WTC11 (cell line): ENCODE data around the gene ELN.

ENCODE experiments used
- AFF4 ChIP-seq: sonication (generic); formaldehyde crosslinking; IDR thresholded peaks from 2 replicates; pipeline ENCODE4 v1.8.1; 2023; ENCODE audit warnings: mild to moderate bottlenecking, missing genetic modification reagents, borderline replicate concordance
- ATF1 ChIP-seq: sonication (generic); formaldehyde crosslinking; IDR thresholded peaks from 2 replicates; pipeline ENCODE4 v1.8.1; 2023; ENCODE audit warnings: mild to moderate bottlenecking, moderate library complexity, missing genetic modification reagents
- CBFB ChIP-seq: sonication (generic); formaldehyde crosslinking; IDR thresholded peaks from 2 replicates; pipeline ENCODE4 v1.8.1; 2022; ENCODE audit warnings: mild to moderate bottlenecking, low read depth, missing genetic modification reagents
- CTCF ChIP-seq: fragments of 200-600 bp; IDR thresholded peaks from 2 replicates; pipeline ENCODE4 v1.8.0; 2022; ENCODE audit warnings: antibody characterized with exemption
- ELF4 ChIP-seq: sonication (generic); formaldehyde crosslinking; IDR thresholded peaks from 2 replicates; pipeline ENCODE4 v1.8.1; 2022; ENCODE audit warnings: low read depth, mild to moderate bottlenecking, moderate library complexity, missing genetic modification reagents
- MYBL2 ChIP-seq: sonication (generic); formaldehyde crosslinking; IDR thresholded peaks from 2 replicates; pipeline ENCODE4 v1.8.1; 2023; ENCODE audit warnings: mild to moderate bottlenecking, moderate library complexity, missing genetic modification reagents
- NFATC4 ChIP-seq: fragments of 250-450 bp; sonication (Bioruptor Pico); IDR thresholded peaks from 2 replicates; pipeline ENCODE4 v1.9.0; 2021; ENCODE audit warnings: mild to moderate bottlenecking
- NR1H2 ChIP-seq: sonication (generic); formaldehyde crosslinking; IDR thresholded peaks from 2 replicates; pipeline ENCODE4 v1.9.0; 2021; ENCODE audit warnings: mild to moderate bottlenecking, moderate library complexity, missing genetic modification reagents
- TCF7 ChIP-seq: sonication (generic); formaldehyde crosslinking; IDR thresholded peaks from 2 replicates; pipeline ENCODE4 v1.8.0; 2022; ENCODE audit warnings: mild to moderate bottlenecking, low read depth, missing genetic modification reagents, moderate library complexity
- USF1 ChIP-seq: sonication (generic); formaldehyde crosslinking; IDR thresholded peaks from 2 replicates; pipeline ENCODE4 v1.8.0; 2022; ENCODE audit warnings: mild to moderate bottlenecking, missing genetic modification reagents
- ZNF532 ChIP-seq: fragments of 250-450 bp; sonication (Bioruptor Pico); IDR thresholded peaks from 2 replicates; pipeline ENCODE4 v1.9.0; 2021; ENCODE audit warnings: mild to moderate bottlenecking, borderline replicate concordance
- TF ChIP-seq, protein P1 (sequence below): sonication (generic); formaldehyde crosslinking; IDR thresholded peaks from 2 replicates; pipeline ENCODE4 v1.8.0; 2022; ENCODE audit warnings: missing genetic modification reagents
- TF ChIP-seq, protein P2 (sequence below): sonication (generic); formaldehyde crosslinking; conservative IDR thresholded peaks from 2 replicates; pipeline ENCODE4 v1.8.1; 2022; ENCODE audit warnings: mild to moderate bottlenecking, missing genetic modification reagents
- TF ChIP-seq, protein P3 (sequence below): sonication (generic); formaldehyde crosslinking; IDR thresholded peaks from 2 replicates; pipeline ENCODE4 v1.8.1; 2023; ENCODE audit warnings: mild to moderate bottlenecking, missing genetic modification reagents, moderate library complexity

DNA sequence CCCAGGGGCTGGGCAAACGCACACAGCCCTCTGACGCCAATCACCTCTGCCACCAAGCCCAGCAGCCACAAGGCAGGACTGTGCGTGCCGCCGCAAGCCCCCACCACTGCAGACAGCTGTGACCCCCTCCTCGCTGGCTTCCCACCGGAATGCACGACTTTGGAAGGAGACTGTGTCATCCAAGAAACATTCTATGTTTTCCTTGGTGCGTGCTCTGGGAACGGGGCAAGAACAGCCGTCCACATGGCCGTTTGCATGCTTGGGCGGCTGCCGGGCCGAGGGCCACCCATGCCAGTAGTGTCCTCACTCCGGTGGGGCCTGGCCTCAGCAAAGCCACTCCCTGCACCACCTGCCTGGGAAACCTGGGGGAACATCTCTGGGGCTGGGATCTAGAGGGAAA, 17.6 kb upstream of the ELN start:
- TF ChIP-seq CBFB (CRISPR knock-in tag) (no peak), CTCF (no peak), NFATC4 (CRISPR knock-in tag) (no peak), ELF4 (CRISPR knock-in tag) (no peak), MYBL2 (CRISPR knock-in tag) (no peak), ZNF532 (CRISPR knock-in tag) (no peak), USF1 (CRISPR knock-in tag) (no peak), AFF4 (no peak), ATF1 (CRISPR knock-in tag) (no peak), NR1H2 (CRISPR knock-in tag) (no peak), TCF7 (CRISPR knock-in tag) (no peak)
- TF ChIP-seq, protein P1, sequence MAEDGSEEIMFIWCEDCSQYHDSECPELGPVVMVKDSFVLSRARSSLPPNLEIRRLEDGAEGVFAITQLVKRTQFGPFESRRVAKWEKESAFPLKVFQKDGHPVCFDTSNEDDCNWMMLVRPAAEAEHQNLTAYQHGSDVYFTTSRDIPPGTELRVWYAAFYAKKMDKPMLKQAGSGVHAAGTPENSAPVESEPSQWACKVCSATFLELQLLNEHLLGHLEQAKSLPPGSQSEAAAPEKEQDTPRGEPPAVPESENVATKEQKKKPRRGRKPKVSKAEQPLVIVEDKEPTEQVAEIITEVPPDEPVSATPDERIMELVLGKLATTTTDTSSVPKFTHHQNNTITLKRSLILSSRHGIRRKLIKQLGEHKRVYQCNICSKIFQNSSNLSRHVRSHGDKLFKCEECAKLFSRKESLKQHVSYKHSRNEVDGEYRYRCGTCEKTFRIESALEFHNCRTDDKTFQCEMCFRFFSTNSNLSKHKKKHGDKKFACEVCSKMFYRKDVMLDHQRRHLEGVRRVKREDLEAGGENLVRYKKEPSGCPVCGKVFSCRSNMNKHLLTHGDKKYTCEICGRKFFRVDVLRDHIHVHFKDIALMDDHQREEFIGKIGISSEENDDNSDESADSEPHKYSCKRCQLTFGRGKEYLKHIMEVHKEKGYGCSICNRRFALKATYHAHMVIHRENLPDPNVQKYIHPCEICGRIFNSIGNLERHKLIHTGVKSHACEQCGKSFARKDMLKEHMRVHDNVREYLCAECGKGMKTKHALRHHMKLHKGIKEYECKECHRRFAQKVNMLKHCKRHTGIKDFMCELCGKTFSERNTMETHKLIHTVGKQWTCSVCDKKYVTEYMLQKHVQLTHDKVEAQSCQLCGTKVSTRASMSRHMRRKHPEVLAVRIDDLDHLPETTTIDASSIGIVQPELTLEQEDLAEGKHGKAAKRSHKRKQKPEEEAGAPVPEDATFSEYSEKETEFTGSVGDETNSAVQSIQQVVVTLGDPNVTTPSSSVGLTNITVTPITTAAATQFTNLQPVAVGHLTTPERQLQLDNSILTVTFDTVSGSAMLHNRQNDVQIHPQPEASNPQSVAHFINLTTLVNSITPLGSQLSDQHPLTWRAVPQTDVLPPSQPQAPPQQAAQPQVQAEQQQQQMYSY (CRISPR knock-in tag), result no peak
- TF ChIP-seq, protein P2, sequence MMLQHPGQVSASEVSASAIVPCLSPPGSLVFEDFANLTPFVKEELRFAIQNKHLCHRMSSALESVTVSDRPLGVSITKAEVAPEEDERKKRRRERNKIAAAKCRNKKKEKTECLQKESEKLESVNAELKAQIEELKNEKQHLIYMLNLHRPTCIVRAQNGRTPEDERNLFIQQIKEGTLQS (CRISPR knock-in tag), result no peak
- TF ChIP-seq, protein P3, sequence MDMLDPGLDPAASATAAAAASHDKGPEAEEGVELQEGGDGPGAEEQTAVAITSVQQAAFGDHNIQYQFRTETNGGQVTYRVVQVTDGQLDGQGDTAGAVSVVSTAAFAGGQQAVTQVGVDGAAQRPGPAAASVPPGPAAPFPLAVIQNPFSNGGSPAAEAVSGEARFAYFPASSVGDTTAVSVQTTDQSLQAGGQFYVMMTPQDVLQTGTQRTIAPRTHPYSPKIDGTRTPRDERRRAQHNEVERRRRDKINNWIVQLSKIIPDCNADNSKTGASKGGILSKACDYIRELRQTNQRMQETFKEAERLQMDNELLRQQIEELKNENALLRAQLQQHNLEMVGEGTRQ, result no peak
